HepG2 (cell line): Measurements from ENCODE around the gene ACSS1. TPM values are rescaled to one million over a fixed set of nuclear protein-coding genes. Genes with fewer than 3 reads are reported as not detected.

Experiments used
- ATM ChIP-seq: fragments of 450-650 bp; IDR thresholded peaks from 2 replicates; pipeline ENCODE4 v1.7.1; 2017; ENCODE audit warnings: mild to moderate bottlenecking, borderline replicate concordance
- ETV6 ChIP-seq: sonication (generic); formaldehyde crosslinking; conservative IDR thresholded peaks from 2 replicates; pipeline ENCODE4 v1.4.0; 2020; ENCODE audit warnings: missing genetic modification reagents
- HES4 ChIP-seq: sonication (generic); formaldehyde crosslinking; IDR thresholded peaks from 2 replicates; pipeline ENCODE4 v1.9.0; 2021; ENCODE audit warnings: mild to moderate bottlenecking, missing genetic modification reagents, borderline replicate concordance
- PRDM15 ChIP-seq: sonication (generic); formaldehyde crosslinking; IDR thresholded peaks from 2 replicates; pipeline ENCODE4 v1.4.0; 2020; ENCODE audit warnings: missing genetic modification reagents
- RFX1 ChIP-seq: fragments of 450-650 bp; IDR thresholded peaks from 2 replicates; pipeline ENCODE4 v1.6.1; 2017
- SMYD3 ChIP-seq: sonication (generic); formaldehyde crosslinking; IDR thresholded peaks from 2 replicates; pipeline ENCODE4 v1.8.1; 2023; ENCODE audit warnings: mild to moderate bottlenecking, missing genetic modification reagents
- SNAPC2 ChIP-seq: sonication (generic); formaldehyde crosslinking; IDR thresholded peaks from 2 replicates; pipeline ENCODE4 v1.8.1; 2022; ENCODE audit warnings: mild to moderate bottlenecking, missing genetic modification reagents
- SOX13 ChIP-seq, 3 experiments: fragments of 450-650 bp in 1 of 3; sonication (generic) in 1 of 3; formaldehyde crosslinking in 1 of 3; IDR thresholded peaks in 2 of 3; conservative IDR thresholded peaks in 1 of 3; 2 replicates each; pipeline versions ENCODE4 v1.5.0 to v1.6.1; 2016 to 2020; ENCODE audit warnings: antibody characterized with exemption in 1 of 3, mild to moderate bottlenecking in 1 of 3, missing compliant biosample characterization in 1 of 3, missing genetic modification reagents in 1 of 3, moderate library complexity in 1 of 3
- ZNF703 ChIP-seq: sonication (generic); formaldehyde crosslinking; IDR thresholded peaks from 2 replicates; pipeline ENCODE4 v1.5.1; 2020; ENCODE audit warnings: missing genetic modification reagents, mild to moderate bottlenecking, moderate library complexity, borderline replicate concordance
- ZZZ3 ChIP-seq: sonication (generic); formaldehyde crosslinking; IDR thresholded peaks from 2 replicates; pipeline ENCODE4 v1.4.0; 2020; ENCODE audit warnings: missing genetic modification reagents, mild to moderate bottlenecking, borderline replicate concordance
- polyA plus RNA-seq, 8 experiments: library from polyadenylated mRNA; depleted of rRNA in 3 of 8; stranded (reverse) in 7 of 8; unstranded in 1 of 8; fragments of >200 nt; fragmentation: Illumina TruSeq in 4 of 8; extraction: Trizol in 4 of 8; gene quantifications; 2 replicates each; pipeline versions ENCODE4 v1.2.1 to v1.2.3, GENCODE V29; 2011 to 2016; ENCODE audit warnings: low read depth in 4 of 8, missing spikeins in 1 of 8, mixed read lengths in 1 of 8; ENCODE audit not compliant: insufficient read depth in 1 of 8
- total RNA-seq, 5 experiments: library from RNA; depleted of rRNA; stranded (reverse); fragments of >200 nt; fragmentation: Illumina TruSeq; extraction: Trizol; gene quantifications; 2 replicates each; pipeline ENCODE4 v1.2.3, GENCODE V29; 2016; ENCODE audit warnings: low read depth in 1 of 5
- TF ChIP-seq, protein P1 (sequence below): IDR thresholded peaks from 2 replicates; pipeline ENCODE4 v1.6.1; 2016
- TF ChIP-seq, protein P2 (sequence below): sonication (generic); formaldehyde crosslinking; IDR thresholded peaks from 2 replicates; pipeline ENCODE4 v1.4.0; 2020; ENCODE audit warnings: missing genetic modification reagents
- TF ChIP-seq, protein P3 (sequence below), 2 experiments: sonication (generic) in 1 of 2; formaldehyde crosslinking in 1 of 2; IDR thresholded peaks; 2 replicates each; pipeline versions ENCODE4 v1.4.0 to v1.6.1; 2018 to 2020; ENCODE audit warnings: missing genetic modification reagents in 2 of 2, borderline replicate concordance in 1 of 2, low read depth in 1 of 2, mild to moderate bottlenecking in 1 of 2, missing biosample characterization in 1 of 2
- TF ChIP-seq, protein P4 (sequence below): IDR thresholded peaks from 2 replicates; pipeline ENCODE4 v1.6.1; 2016; ENCODE audit warnings: mild to moderate bottlenecking

ACSS1 gene
- total and polyA plus RNA-seq, 2 of the 13 experiments (the other 11 are each of a cell fraction or from before 2014, with no cell fraction given), result 15.2 to 41.6 TPM

DNA sequence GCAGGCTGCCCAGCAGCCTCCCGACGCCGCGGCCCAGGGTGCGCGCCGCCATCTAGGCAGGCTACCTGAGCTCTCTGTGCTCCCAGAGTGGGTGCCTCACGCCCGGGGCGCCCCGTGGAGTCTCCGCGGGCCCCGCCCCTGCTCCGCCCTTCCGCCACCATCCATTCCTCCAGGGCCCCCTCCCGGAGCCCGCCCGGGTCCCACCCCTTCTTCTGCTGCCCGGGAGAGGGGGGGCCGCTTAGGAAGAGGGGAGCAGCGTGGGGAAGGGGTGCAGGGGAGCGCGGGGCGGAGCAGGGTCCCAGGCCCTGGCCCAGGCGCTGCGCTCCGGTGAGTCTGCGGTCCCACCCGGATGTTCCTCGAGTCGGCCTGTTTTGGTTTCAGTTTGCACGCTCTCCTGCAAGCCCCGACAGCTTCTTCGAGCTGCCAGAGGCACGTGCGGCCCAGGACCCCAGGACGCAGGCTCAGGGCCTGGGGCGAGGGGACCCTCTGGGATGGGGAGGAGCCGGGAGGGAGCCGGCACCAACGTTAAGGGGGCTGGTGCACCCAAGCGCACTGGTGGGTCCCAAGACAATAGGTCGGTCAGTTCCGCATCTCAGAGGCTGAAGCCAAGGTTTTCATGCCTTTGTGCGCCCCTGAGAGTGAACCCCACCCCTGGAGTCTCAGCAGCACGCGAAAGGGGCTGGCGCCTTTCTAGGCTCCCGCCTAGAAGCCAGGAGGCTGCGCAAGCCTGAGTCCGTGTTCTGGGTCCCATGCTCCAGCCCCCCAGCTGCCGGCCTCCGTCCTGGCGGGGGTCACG, at the start of gene ACSS1 (continued):
- TF ChIP-seq ATM, result no peak
- 0 out of 2 replicates have a peak, but pooled peaks have one; percentile 65 for TF ChIP-seq ZZZ3 (CRISPR knock-in tag)
- TF ChIP-seq ETV6 (CRISPR knock-in tag), result peak; percentile 71; the same call in 1 of the 2 replicates
- TF ChIP-seq SNAPC2, result 0 out of 2 replicates have a peak, but pooled peaks have one; percentile 21
- TF ChIP-seq PRDM15 (CRISPR knock-in tag), result peak; percentile 48; the same call in 1 of the 2 replicates
- no peak for TF ChIP-seq RFX1
- no peak for TF ChIP-seq ZNF703
- 0 out of 2 replicates have a peak, but pooled peaks have one; percentile 23 for TF ChIP-seq SOX13 (IDR thresholded peaks at IDR 0.05)
- no peak for TF ChIP-seq SOX13 (CRISPR knock-in tag; conservative IDR thresholded peaks at IDR 0.05 in 1 of 2, IDR thresholded peaks at IDR 0.05 in 1 of 2)
- TF ChIP-seq, protein P1, sequence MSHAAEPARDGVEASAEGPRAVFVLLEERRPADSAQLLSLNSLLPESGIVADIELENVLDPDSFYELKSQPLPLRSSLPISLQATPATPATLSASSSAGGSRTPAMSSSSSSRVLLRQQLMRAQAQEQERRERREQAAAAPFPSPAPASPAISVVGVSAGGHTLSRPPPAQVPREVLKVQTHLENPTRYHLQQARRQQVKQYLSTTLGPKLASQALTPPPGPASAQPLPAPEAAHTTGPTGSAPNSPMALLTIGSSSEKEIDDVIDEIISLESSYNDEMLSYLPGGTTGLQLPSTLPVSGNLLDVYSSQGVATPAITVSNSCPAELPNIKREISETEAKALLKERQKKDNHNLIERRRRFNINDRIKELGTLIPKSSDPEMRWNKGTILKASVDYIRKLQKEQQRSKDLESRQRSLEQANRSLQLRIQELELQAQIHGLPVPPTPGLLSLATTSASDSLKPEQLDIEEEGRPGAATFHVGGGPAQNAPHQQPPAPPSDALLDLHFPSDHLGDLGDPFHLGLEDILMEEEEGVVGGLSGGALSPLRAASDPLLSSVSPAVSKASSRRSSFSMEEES (CRISPR knock-in tag), result 0 out of 2 replicates have a peak, but pooled peaks have one; percentile 35
- TF ChIP-seq, protein P2, sequence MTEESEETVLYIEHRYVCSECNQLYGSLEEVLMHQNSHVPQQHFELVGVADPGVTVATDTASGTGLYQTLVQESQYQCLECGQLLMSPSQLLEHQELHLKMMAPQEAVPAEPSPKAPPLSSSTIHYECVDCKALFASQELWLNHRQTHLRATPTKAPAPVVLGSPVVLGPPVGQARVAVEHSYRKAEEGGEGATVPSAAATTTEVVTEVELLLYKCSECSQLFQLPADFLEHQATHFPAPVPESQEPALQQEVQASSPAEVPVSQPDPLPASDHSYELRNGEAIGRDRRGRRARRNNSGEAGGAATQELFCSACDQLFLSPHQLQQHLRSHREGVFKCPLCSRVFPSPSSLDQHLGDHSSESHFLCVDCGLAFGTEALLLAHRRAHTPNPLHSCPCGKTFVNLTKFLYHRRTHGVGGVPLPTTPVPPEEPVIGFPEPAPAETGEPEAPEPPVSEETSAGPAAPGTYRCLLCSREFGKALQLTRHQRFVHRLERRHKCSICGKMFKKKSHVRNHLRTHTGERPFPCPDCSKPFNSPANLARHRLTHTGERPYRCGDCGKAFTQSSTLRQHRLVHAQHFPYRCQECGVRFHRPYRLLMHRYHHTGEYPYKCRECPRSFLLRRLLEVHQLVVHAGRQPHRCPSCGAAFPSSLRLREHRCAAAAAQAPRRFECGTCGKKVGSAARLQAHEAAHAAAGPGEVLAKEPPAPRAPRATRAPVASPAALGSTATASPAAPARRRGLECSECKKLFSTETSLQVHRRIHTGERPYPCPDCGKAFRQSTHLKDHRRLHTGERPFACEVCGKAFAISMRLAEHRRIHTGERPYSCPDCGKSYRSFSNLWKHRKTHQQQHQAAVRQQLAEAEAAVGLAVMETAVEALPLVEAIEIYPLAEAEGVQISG, result peak; percentile 55; the same call in 1 of the 2 replicates
- TF ChIP-seq, protein P3, sequence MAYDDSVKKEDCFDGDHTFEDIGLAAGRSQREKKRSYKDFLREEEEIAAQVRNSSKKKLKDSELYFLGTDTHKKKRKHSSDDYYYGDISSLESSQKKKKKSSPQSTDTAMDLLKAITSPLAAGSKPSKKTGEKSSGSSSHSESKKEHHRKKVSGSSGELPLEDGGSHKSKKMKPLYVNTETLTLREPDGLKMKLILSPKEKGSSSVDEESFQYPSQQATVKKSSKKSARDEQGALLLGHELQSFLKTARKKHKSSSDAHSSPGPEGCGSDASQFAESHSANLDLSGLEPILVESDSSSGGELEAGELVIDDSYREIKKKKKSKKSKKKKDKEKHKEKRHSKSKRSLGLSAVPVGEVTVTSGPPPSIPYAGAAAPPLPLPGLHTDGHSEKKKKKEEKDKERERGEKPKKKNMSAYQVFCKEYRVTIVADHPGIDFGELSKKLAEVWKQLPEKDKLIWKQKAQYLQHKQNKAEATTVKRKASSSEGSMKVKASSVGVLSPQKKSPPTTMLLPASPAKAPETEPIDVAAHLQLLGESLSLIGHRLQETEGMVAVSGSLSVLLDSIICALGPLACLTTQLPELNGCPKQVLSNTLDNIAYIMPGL (CRISPR knock-in tag; IDR thresholded peaks at IDR 0.05; ENCODE audit: borderline replicate concordance in 1 of 2, low read depth in 1 of 2), result peak in 1 of 2 experiments; percentile 39; a peak in 1 of 4 replicates
- no peak for TF ChIP-seq SMYD3
- TF ChIP-seq HES4 (CRISPR knock-in tag), result no peak
- TF ChIP-seq, protein P4, sequence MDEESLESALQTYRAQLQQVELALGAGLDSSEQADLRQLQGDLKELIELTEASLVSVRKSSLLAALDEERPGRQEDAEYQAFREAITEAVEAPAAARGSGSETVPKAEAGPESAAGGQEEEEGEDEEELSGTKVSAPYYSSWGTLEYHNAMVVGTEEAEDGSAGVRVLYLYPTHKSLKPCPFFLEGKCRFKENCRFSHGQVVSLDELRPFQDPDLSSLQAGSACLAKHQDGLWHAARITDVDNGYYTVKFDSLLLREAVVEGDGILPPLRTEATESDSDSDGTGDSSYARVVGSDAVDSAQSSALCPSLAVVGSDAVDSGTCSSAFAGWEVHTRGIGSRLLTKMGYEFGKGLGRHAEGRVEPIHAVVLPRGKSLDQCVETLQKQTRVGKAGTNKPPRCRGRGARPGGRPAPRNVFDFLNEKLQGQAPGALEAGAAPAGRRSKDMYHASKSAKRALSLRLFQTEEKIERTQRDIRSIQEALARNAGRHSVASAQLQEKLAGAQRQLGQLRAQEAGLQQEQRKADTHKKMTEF (CRISPR knock-in tag), result no peak
